Measurements from ENCODE around the gene MAFG. TPM values are rescaled to one million over a fixed set of nuclear protein-coding genes. Genes with fewer than 3 reads are reported as not detected.
A peak's percentile ranks its signal among the peaks of the same experiment; 100 is the strongest.

The MAFG gene
- total and polyA plus RNA-seq, 2 of the 13 experiments (the other 11 are each of a cell fraction or from before 2014, with no cell fraction given), result 14.5 to 20.0 TPM

GRCh38 chr17:81931557-81932332, 4.2 kb upstream of the MAFG start (continued):
- TF ChIP-seq SSRP1 (CRISPR knock-in tag; IDR thresholded peaks at IDR 0.05) (peak; percentile 97), ZBTB7A (CRISPR knock-in tag; IDR thresholded peaks at IDR 0.05) (0 out of 2 replicates have a peak, but pooled peaks have one; percentile 24), RARA (CRISPR knock-in tag; IDR thresholded peaks at IDR 0.05) (no peak), ZNF619 (CRISPR knock-in tag; IDR thresholded peaks at IDR 0.05) (no peak), MED1 (CRISPR knock-in tag; IDR thresholded peaks at IDR 0.05) (no peak), AGO1 (IDR thresholded peaks at IDR 0.05; ENCODE audit: low read depth, low read length, poor library complexity, severe bottlenecking) (peak; percentile 99), AKAP8 (CRISPR knock-in tag; IDR thresholded peaks at IDR 0.05) (0 out of 2 replicates have a peak, but pooled peaks have one; percentile 59), ZNF615 (CRISPR knock-in tag; IDR thresholded peaks at IDR 0.05; ENCODE audit: borderline replicate concordance) (0 out of 2 replicates have a peak, but pooled peaks have one; percentile 40), ZFP91 (CRISPR knock-in tag; IDR thresholded peaks at IDR 0.05; ENCODE audit: borderline replicate concordance) (peak; percentile 71; the same call in 1 of the 2 replicates), THAP9 (CRISPR knock-in tag; IDR thresholded peaks at IDR 0.05; ENCODE audit: borderline replicate concordance) (0 out of 2 replicates have a peak, but pooled peaks have one; percentile 10), SIN3A (IDR thresholded peaks at IDR 0.05; ENCODE audit: borderline replicate concordance, low read depth, low read length) (no peak), ATF7-NPFF (CRISPR knock-in tag; IDR thresholded peaks at IDR 0.05; ENCODE audit: low read depth) (no peak; the same call in 1 of the 2 replicates), ZBTB3 (CRISPR knock-in tag; IDR thresholded peaks at IDR 0.05; ENCODE audit: borderline replicate concordance, low read depth) (no peak), STAT6 (CRISPR knock-in tag; IDR thresholded peaks at IDR 0.05; ENCODE audit: borderline replicate concordance) (no peak), HNRNPH1 (optimal IDR thresholded peaks at IDR 0.05; ENCODE audit: low read depth, low read length) (peak; percentile 21), ZNF691 (CRISPR knock-in tag; IDR thresholded peaks at IDR 0.05; ENCODE audit: borderline replicate concordance, low read depth) (peak; percentile 31; the same call in 1 of the 2 replicates), DPF2 (CRISPR knock-in tag; IDR thresholded peaks at IDR 0.05; ENCODE audit: borderline replicate concordance, low read depth) (no peak), SCMH1 (CRISPR knock-in tag; IDR thresholded peaks at IDR 0.05; ENCODE audit: borderline replicate concordance) (no peak), ZNF761 (CRISPR knock-in tag; conservative IDR thresholded peaks at IDR 0.05) (0 out of 2 replicates have a peak, but pooled peaks have one; percentile 49), ARNT2 (CRISPR knock-in tag; IDR thresholded peaks at IDR 0.05; ENCODE audit: low read depth) (0 out of 2 replicates have a peak, but pooled peaks have one; percentile 1)

Data from HepG2 (cell line).